K562 (cell line): Measurements from ENCODE around the gene TMEM204.

Experiments
- BHLHE40 ChIP-seq: IDR thresholded peaks from 2 replicates; pipeline ENCODE4 v1.6.1; 2011; ENCODE audit warnings: low read length, improper control_type of control experiment
- CTCF ChIP-seq, 3 experiments: IDR thresholded peaks in 2 of 3; conservative IDR thresholded peaks in 1 of 3; 2 replicates each; pipeline ENCODE4 v1.5.1; 2011 to 2012; ENCODE audit warnings: low read length in 3 of 3, mild to moderate bottlenecking in 3 of 3, control low read depth in 2 of 3, improper control_type of control experiment in 1 of 3, inconsistent platforms in 1 of 3, low read depth in 1 of 3, mixed read lengths in 1 of 3, moderate library complexity in 1 of 3; ENCODE audit not compliant: insufficient read depth in 2 of 3
- FOXJ3 ChIP-seq: sonication (generic); formaldehyde crosslinking; IDR thresholded peaks from 2 replicates; pipeline ENCODE4 v1.4.0; 2020; ENCODE audit warnings: mild to moderate bottlenecking, missing genetic modification reagents
- KHSRP ChIP-seq: fragments of 450-650 bp; IDR thresholded peaks from 2 replicates; pipeline ENCODE4 v1.6.1; 2017
- MTF1 ChIP-seq: fragments of 250-450 bp; sonication (Bioruptor Pico); IDR thresholded peaks from 2 replicates; pipeline ENCODE4 v1.9.0; 2021; ENCODE audit warnings: moderate library complexity, mild to moderate bottlenecking, inconsistent platforms, borderline replicate concordance
- ZNF785 ChIP-seq: fragments of 250-450 bp; sonication (Bioruptor Pico); IDR thresholded peaks from 2 replicates; pipeline ENCODE4 v1.4.0; 2020; ENCODE audit warnings: mild to moderate bottlenecking
- TF ChIP-seq, protein P1 (sequence below): sonication (generic); formaldehyde crosslinking; IDR thresholded peaks from 2 replicates; pipeline ENCODE4 v1.8.1; 2023; ENCODE audit warnings: missing genetic modification reagents, mild to moderate bottlenecking, borderline replicate concordance
- TF ChIP-seq, protein P2 (sequence below): sonication (generic); formaldehyde crosslinking; IDR thresholded peaks from 2 replicates; pipeline ENCODE4 v1.8.1; 2022; ENCODE audit warnings: missing genetic modification reagents

DNA sequence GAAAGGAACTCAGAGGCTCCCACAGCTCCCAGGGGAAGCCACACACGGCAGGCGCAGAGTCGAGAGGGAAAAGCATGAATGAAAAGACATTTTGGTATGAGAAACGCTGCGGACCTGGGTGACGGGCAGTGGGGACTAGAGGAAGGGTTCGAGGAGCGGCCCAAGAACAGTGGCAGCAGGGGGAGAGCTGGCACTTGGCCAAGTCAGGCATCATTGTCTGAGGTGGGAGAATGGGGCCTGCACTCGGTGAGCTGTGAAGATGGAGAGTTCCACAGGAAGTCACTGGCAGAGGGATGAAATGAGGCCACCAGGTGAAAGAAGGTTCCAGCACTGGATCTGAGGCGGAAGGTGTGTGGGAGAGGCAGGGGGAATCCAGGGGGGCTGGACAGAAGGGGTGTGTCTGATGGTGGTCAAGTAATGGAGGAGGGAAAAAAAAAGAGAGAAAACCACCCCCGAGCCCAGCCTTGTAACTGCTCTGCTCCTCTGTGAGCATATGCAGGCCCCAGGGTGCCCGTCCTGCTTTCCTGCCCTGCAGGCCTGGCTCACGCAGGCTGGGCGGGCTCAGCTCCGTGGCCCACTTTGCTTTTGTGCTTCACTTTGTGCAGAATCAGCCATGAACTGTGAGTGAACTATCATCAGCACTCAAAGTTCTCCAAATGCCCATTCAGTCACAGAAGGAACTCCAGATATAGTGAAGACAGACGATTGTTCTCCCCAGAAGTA lies 31.8 kb downstream of the TMEM204 start:
- TF ChIP-seq FOXJ3 (CRISPR knock-in tag) = no peak
- TF ChIP-seq BHLHE40 = no peak
- no peak for TF ChIP-seq CTCF (IDR thresholded peaks at IDR 0.05 in 2 of 3, conservative IDR thresholded peaks at IDR 0.05 in 1 of 3; ENCODE audit: insufficient read depth in 2 of 3, low read depth in 1 of 3, low read length in 3 of 3)
- TF ChIP-seq, protein P1, sequence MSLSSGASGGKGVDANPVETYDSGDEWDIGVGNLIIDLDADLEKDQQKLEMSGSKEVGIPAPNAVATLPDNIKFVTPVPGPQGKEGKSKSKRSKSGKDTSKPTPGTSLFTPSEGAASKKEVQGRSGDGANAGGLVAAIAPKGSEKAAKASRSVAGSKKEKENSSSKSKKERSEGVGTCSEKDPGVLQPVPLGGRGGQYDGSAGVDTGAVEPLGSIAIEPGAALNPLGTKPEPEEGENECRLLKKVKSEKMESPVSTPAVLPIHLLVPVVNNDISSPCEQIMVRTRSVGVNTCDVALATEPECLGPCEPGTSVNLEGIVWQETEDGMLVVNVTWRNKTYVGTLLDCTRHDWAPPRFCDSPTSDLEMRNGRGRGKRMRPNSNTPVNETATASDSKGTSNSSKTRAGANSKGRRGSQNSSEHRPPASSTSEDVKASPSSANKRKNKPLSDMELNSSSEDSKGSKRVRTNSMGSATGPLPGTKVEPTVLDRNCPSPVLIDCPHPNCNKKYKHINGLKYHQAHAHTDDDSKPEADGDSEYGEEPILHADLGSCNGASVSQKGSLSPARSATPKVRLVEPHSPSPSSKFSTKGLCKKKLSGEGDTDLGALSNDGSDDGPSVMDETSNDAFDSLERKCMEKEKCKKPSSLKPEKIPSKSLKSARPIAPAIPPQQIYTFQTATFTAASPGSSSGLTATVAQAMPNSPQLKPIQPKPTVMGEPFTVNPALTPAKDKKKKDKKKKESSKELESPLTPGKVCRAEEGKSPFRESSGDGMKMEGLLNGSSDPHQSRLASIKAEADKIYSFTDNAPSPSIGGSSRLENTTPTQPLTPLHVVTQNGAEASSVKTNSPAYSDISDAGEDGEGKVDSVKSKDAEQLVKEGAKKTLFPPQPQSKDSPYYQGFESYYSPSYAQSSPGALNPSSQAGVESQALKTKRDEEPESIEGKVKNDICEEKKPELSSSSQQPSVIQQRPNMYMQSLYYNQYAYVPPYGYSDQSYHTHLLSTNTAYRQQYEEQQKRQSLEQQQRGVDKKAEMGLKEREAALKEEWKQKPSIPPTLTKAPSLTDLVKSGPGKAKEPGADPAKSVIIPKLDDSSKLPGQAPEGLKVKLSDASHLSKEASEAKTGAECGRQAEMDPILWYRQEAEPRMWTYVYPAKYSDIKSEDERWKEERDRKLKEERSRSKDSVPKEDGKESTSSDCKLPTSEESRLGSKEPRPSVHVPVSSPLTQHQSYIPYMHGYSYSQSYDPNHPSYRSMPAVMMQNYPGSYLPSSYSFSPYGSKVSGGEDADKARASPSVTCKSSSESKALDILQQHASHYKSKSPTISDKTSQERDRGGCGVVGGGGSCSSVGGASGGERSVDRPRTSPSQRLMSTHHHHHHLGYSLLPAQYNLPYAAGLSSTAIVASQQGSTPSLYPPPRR = no peak
- TF ChIP-seq, protein P2, sequence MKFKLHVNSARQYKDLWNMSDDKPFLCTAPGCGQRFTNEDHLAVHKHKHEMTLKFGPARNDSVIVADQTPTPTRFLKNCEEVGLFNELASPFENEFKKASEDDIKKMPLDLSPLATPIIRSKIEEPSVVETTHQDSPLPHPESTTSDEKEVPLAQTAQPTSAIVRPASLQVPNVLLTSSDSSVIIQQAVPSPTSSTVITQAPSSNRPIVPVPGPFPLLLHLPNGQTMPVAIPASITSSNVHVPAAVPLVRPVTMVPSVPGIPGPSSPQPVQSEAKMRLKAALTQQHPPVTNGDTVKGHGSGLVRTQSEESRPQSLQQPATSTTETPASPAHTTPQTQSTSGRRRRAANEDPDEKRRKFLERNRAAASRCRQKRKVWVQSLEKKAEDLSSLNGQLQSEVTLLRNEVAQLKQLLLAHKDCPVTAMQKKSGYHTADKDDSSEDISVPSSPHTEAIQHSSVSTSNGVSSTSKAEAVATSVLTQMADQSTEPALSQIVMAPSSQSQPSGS (CRISPR knock-in tag) = no peak
- no peak for TF ChIP-seq ZNF785
- TF ChIP-seq KHSRP = no peak
- no peak for TF ChIP-seq MTF1
